T-helper 1 cell (primary cell): Measurements from ENCODE around the gene ANKUB1.

Experiments
- DNase-seq, 5 donors: peaks; one replicate each; pipeline ENCODE4 v3.0.0-alpha.2; 2012 to 2020

ANKUB1 gene

GRCh38 chr3:149753717-149754116, 38.6 kb downstream of the ANKUB1 start:
- DNase-seq: no peak

GRCh38 chr3:149752788-149753136, 39.6 kb downstream of the ANKUB1 start:
- no peak for DNase-seq

GRCh38 chr3:149752051-149752787, 40.1 kb downstream of the ANKUB1 start, which contains the start of gene COMMD2:
TSS of gene COMMD2 (minus strand) at chr3:149752489. CDS start at chr3:149752444, 45 bp downstream.
- peak; percentile 37 to 92 (median 55) for DNase-seq

- no peak for DNase-seq
Measured at GRCh38 chr3:149751551-149751950, 40.8 kb downstream of the ANKUB1 start.

GRCh38 chr3:149744606-149745005, 47.7 kb downstream of the ANKUB1 start:
- no peak for DNase-seq

GRCh38 chr3:149744151-149744550, 48.2 kb downstream of the ANKUB1 start:
- DNase-seq: no peak

- no peak for DNase-seq
Measured at GRCh38 chr3:149739396-149739795, 53.0 kb downstream of the ANKUB1 start.

GRCh38 chr3:149738876-149739275, 53.5 kb downstream of the ANKUB1 start:
- DNase-seq: no peak

- no peak for DNase-seq
Measured at GRCh38 chr3:149736953-149737205, 55.5 kb downstream of the ANKUB1 start.

GRCh38 chr3:149736175-149736952, 56.0 kb downstream of the ANKUB1 start:
- no peak for DNase-seq

- DNase-seq: no peak
Measured at GRCh38 chr3:149732234-149732633, 60.1 kb downstream of the ANKUB1 start.

- DNase-seq: no peak
Measured at GRCh38 chr3:149727656-149728055, 64.7 kb downstream of the ANKUB1 start.

- DNase-seq: peak in 1 of 5 donors; percentile 62
Measured at GRCh38 chr3:149726716-149727407, 65.5 kb downstream of the ANKUB1 start.

GRCh38 chr3:149723781-149724180, 68.6 kb downstream of the ANKUB1 start:
- no peak for DNase-seq

- DNase-seq: no peak
Measured at GRCh38 chr3:149720918-149721317, 71.4 kb downstream of the ANKUB1 start.

GRCh38 chr3:149717391-149718056, 74.8 kb downstream of the ANKUB1 start:
- DNase-seq: peak in 1 of 5 donors; percentile 48

- no peak for DNase-seq
Measured at GRCh38 chr3:149716984-149717383, 75.4 kb downstream of the ANKUB1 start.

- DNase-seq: no peak
Measured at GRCh38 chr3:149715247-149715646, 77.1 kb downstream of the ANKUB1 start.

GRCh38 chr3:149713730-149714654, 78.4 kb downstream of the ANKUB1 start:
- peak in 1 of 5 donors; percentile 11 for DNase-seq
